GM12801 (cell line): Measurements from ENCODE around the gene CHSY3.

Source experiments
- TF ChIP-seq, protein P1 (sequence below): IDR thresholded peaks from one replicate; pipeline ENCODE4 v1.5.1; 2011; ENCODE audit warnings: control low read depth; ENCODE audit not compliant: insufficient read length; ENCODE audit errors: extremely low read depth

The CHSY3 gene

DNA sequence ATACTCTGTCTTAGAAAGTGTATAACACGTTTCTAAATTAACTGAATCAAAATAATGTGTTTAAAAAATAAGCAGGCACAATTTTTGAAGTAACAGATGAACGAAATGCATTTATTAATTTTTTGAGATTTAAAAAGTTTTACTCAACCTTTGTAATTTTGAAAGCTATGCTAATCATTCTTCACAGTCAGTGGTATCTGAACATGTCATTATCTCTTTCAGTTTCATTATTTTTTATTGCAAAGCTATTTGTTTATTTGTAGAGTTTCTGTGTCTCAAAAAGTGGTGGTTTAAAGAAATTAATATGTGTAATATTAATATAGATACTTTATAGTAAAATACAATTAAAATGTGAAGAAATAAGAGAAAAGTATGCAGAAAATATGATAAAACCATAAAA, 11.2 kb downstream of the CHSY3 start:
- TF ChIP-seq, protein P1, sequence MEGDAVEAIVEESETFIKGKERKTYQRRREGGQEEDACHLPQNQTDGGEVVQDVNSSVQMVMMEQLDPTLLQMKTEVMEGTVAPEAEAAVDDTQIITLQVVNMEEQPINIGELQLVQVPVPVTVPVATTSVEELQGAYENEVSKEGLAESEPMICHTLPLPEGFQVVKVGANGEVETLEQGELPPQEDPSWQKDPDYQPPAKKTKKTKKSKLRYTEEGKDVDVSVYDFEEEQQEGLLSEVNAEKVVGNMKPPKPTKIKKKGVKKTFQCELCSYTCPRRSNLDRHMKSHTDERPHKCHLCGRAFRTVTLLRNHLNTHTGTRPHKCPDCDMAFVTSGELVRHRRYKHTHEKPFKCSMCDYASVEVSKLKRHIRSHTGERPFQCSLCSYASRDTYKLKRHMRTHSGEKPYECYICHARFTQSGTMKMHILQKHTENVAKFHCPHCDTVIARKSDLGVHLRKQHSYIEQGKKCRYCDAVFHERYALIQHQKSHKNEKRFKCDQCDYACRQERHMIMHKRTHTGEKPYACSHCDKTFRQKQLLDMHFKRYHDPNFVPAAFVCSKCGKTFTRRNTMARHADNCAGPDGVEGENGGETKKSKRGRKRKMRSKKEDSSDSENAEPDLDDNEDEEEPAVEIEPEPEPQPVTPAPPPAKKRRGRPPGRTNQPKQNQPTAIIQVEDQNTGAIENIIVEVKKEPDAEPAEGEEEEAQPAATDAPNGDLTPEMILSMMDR, result no peak

DNA sequence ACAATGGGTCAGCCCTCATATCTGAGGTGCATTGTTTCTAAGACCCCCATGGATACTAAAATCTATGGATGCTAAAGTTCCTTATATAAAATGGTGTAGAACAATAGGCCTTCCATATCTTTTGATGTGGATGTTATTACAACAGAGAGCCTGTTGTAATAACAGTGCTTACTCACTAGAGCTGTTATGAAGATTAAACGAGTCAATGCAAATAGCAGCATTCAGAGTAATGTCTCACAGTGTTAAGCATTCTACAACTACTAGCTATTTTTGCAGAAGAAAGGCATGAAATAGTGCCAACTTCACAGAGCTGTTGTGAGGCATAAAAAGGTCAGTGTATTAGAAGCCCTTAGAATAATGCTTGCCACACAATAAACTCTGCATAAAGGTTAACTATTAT, 13.0 kb downstream of the CHSY3 start:
- TF ChIP-seq, protein P1, result no peak

DNA sequence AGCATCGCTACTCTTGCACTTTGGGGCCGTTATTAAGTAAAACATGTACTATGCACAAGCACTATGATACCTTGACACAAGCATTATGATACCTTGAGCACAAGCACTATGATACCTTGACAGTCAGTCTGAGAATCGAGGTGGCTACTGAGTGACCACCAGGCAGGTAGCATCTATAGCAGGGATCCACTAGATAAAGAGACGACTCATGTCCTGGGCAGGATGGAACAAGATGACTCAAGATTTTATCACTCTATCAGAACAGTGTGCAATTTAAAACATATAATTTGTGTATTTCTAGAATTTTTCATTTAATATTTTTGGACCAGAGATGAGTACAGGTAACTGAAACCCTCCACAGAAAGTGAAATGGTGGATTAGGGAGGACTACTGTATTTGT, 16.9 kb downstream of the CHSY3 start:
- TF ChIP-seq, protein P1, result no peak

DNA sequence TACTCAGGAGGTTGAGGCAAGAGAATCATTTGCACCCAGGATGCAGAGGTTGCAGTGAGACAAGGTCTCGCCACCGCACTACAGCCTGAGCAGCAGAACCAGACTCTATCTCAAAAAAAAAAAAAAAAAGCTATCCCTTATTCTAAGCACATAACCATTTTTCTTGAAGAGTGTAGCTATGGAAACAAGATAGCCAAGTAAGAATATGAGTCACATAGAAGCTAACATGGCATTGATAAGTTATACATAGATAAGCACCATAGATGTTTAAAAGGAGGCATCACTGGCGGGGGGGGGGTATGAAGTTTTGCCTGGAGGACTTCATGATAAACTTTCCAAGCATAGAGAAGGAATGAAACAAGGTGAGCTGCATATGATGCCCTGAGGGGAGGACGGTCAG, 26.0 kb downstream of the CHSY3 start:
- TF ChIP-seq, protein P1, result no peak

DNA sequence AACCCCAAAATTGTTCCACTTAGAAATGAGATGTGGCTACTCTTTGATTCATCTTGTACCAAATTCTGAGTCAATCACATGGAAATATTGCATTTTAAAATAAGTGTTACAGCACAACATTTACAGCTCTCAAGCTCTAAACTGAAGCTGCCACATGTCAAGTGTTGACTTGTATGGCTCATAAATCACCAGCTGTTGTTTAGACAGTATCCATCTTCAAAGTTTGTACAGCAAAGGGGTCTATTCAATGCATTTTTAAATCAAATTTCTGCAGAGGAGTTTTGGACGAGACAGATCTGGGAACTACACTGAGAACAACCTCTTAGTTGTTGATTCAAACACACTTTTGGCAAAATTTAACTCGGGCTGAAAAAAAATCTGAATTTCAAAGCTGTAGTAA, 31.4 kb downstream of the CHSY3 start:
- TF ChIP-seq, protein P1, result no peak

DNA sequence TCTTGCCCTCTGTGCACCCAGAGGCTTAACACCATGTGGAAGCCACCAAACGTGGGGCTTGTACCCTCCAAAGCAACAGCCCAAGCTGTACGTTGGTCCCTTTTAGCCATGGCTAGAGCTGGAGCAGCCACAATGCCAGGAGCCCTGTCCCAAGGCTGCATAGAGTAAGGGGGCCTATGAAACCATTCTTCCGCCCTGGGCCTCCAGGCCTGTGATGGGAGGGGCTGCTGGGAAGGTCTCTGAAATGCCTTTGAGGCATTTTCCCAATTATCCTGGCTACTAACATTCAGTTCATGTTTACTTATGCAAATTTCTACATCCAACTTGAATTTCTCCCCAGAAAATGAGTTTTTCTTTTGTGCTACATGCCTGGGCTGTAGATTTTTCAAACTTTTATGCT, 33.8 kb downstream of the CHSY3 start:
- TF ChIP-seq, protein P1, result no peak

DNA sequence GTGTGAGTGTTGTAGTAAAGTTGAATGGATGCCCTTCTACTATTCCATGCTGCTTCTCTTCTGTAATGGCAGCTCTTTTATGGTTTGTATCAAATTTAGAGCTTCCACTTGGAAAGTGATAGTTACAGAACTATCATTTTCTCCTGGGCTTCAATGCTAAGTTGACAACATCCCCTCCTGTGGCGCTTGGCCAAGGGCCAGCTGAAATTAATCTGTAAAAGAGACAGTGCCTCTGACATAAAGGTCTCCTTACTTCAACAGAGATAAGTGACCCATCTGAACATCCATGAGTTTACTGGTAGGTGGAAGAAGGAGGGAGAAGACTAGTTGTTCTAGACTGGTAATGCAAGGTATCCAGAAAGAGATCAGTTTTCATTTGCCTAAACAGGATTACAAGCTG, 39.7 kb downstream of the CHSY3 start:
- TF ChIP-seq, protein P1, result no peak

DNA sequence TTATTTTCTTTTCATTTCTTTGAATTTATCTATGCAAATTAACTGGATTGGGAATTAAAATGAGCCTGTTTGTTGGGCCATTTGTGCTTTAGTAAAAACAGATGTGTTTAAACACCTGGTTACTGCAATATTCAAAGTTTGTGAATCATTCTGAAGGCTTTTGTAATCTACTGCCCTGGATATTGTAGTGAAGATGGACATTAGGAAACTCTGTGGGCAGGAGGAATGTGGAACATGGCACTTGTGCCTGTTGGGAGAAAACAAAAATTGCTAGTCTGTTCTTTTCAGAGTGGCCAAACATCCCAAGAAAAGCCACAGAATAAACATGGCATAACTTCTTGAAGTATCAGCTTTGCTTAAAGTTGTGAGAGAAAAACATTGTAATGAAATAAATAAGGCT, 40.8 kb downstream of the CHSY3 start:
- TF ChIP-seq, protein P1, result no peak
